ENCODE results near the gene NEU3. TPM values are rescaled to one million over a fixed set of nuclear protein-coding genes. Genes with fewer than 3 reads are reported as not detected.

Gene NEU3
- total and polyA plus RNA-seq, 2 donors (not counting 1 experiment from before 2014, with no cell fraction given) = 17.0 to 17.4 TPM

DNA sequence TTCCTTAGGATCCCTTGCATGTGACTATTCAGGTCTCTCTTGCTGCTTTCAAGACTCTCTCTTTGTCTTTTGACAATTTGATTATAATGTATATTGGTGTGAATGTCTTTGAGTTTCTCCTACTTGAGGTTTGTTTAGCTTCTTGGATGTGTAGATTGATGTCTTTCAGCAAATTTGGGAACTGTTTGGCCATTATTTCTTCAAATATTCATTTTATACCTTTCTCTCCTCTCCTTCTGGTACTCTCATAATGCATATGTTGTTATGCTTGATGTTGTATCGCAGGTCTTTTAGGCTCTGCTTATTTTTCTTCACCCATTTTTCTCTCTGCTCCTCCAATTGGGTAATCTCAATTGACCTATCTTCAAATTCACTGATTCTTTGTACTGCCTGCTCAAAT is 63.7 kb downstream of the NEU3 start:
- Mint-ChIP-seq H3K4me3 (no peak overlapping the region), H3K4me1 (peaks cover 22% of the 10 kb centered on the region), H3K27ac (no peak overlapping the region), H3K9me3 (ENCODE audit: insufficient read depth) (peaks cover 6% of the 10 kb centered on the region), H3K27me3 (peaks cover 3% of the 10 kb centered on the region)
- Histone ChIP-seq H3K4me2 (replicated peaks; ENCODE audit: low read depth, low read length, poor library complexity, severe bottlenecking) (no peak overlapping the region), H3K9ac (ENCODE audit: low read length) (no peak overlapping the region), H3K4me1 (ENCODE audit: control insufficient read depth in 2 of 2, insufficient read depth in 2 of 2, low read length in 2 of 2) (peaks cover 14 to 20% of the 10 kb centered on the region in 2 donors), H3K27ac (ENCODE audit: low read length in 2 of 2) (no peak overlapping the region), H3K36me3 (replicated peaks in 1 of 2; ENCODE audit: control extremely low read depth in 1 of 2, control insufficient read depth in 1 of 2, extremely low read depth in 1 of 2, insufficient read depth in 2 of 2, low read length in 1 of 2) (no peaks in the 10 kb centered on the region), H4K20me1 (ENCODE audit: control insufficient read depth, insufficient read depth, low read length, poor library complexity, severe bottlenecking) (no peaks in the 10 kb centered on the region), H3K79me2 (ENCODE audit: control insufficient read depth, insufficient read depth, low read length) (no peaks in the 10 kb centered on the region), H3K27me3 (replicated peaks in 1 of 4; ENCODE audit: control extremely low read depth in 1 of 4, control insufficient read depth in 3 of 4, insufficient read depth in 4 of 4, low read length in 3 of 4) (no peaks in the 10 kb centered on the region), H3K4me3 (ENCODE audit: control extremely low read depth in 1 of 5, extremely low read depth in 1 of 5, insufficient read depth in 1 of 5, low read depth in 2 of 5, low read length in 4 of 5) (no peak overlapping the region), H3K9me3 (ENCODE audit: control extremely low read depth in 1 of 3, control insufficient read depth in 2 of 3, insufficient read depth in 1 of 3, low read length in 2 of 3) (peaks cover 1 to 7% (median 4%) of the 10 kb centered on the region in 3 donors), H2AFZ (ENCODE audit: insufficient read depth, low read depth, low read length, poor library complexity, severe bottlenecking) (no peak overlapping the region)
- TF ChIP-seq, protein P1, sequence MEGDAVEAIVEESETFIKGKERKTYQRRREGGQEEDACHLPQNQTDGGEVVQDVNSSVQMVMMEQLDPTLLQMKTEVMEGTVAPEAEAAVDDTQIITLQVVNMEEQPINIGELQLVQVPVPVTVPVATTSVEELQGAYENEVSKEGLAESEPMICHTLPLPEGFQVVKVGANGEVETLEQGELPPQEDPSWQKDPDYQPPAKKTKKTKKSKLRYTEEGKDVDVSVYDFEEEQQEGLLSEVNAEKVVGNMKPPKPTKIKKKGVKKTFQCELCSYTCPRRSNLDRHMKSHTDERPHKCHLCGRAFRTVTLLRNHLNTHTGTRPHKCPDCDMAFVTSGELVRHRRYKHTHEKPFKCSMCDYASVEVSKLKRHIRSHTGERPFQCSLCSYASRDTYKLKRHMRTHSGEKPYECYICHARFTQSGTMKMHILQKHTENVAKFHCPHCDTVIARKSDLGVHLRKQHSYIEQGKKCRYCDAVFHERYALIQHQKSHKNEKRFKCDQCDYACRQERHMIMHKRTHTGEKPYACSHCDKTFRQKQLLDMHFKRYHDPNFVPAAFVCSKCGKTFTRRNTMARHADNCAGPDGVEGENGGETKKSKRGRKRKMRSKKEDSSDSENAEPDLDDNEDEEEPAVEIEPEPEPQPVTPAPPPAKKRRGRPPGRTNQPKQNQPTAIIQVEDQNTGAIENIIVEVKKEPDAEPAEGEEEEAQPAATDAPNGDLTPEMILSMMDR (IDR thresholded peaks at IDR 0.05) = no peak
- TF ChIP-seq EZH2 (IDR thresholded peaks at IDR 0.05; ENCODE audit: borderline replicate concordance, insufficient read depth, low read depth, low read length, poor library complexity, severe bottlenecking) = no peak
- no CpG with 5 or more reads among the region's 1 CpG for WGBS (ENCODE audit: insufficient coverage)
- intact Hi-C loops (cut with micrococcal nuclease) = no loop called here
- DNase-seq (no peak), ATAC-seq (ENCODE audit: low read depth) (no peak)
- CTCF ChIA-PET = no interaction called here
- POLR2A ChIA-PET = no interaction called here

GRCh38 chr11:75055511-75055910 is 66.8 kb downstream of the NEU3 start:
- Histone ChIP-seq H3K27ac (ENCODE audit: low read length in 2 of 2) (no peak overlapping the region), H3K27me3 (replicated peaks in 1 of 4; ENCODE audit: control extremely low read depth in 1 of 4, control insufficient read depth in 3 of 4, insufficient read depth in 4 of 4, low read length in 3 of 4) (peaks cover 0 to 8% (median 4%) of the 10 kb centered on the region in 4 experiments), H2AFZ (ENCODE audit: insufficient read depth, low read depth, low read length, poor library complexity, severe bottlenecking) (no peak overlapping the region), H3K4me2 (replicated peaks; ENCODE audit: low read depth, low read length, poor library complexity, severe bottlenecking) (no peak overlapping the region), H4K20me1 (ENCODE audit: control insufficient read depth, insufficient read depth, low read length, poor library complexity, severe bottlenecking) (no peaks in the 10 kb centered on the region), H3K79me2 (ENCODE audit: control insufficient read depth, insufficient read depth, low read length) (no peaks in the 10 kb centered on the region), H3K4me3 (ENCODE audit: control extremely low read depth in 1 of 5, extremely low read depth in 1 of 5, insufficient read depth in 1 of 5, low read depth in 2 of 5, low read length in 4 of 5) (no peak overlapping the region), H3K9ac (ENCODE audit: low read length) (no peak overlapping the region), H3K4me1 (ENCODE audit: control insufficient read depth in 2 of 2, insufficient read depth in 2 of 2, low read length in 2 of 2) (peaks cover under 1 to 6% of the 10 kb centered on the region in 2 donors), H3K36me3 (replicated peaks in 1 of 2; ENCODE audit: control extremely low read depth in 1 of 2, control insufficient read depth in 1 of 2, extremely low read depth in 1 of 2, insufficient read depth in 2 of 2, low read length in 1 of 2) (no peaks in the 10 kb centered on the region), H3K9me3 (ENCODE audit: control extremely low read depth in 1 of 3, control insufficient read depth in 2 of 3, insufficient read depth in 1 of 3, low read length in 2 of 3) (peaks cover 1 to 7% (median 4%) of the 10 kb centered on the region in 3 donors)
- Mint-ChIP-seq H3K9me3 (ENCODE audit: insufficient read depth) (peaks cover 6% of the 10 kb centered on the region), H3K27me3 (peaks cover 15% of the 10 kb centered on the region), H3K27ac (no peak overlapping the region), H3K4me3 (no peak overlapping the region), H3K4me1 (peaks cover 3% of the 10 kb centered on the region)
- ATAC-seq (ENCODE audit: low read depth) (no peak), DNase-seq (no peak)
- no peak for TF ChIP-seq EZH2 (IDR thresholded peaks at IDR 0.05; ENCODE audit: borderline replicate concordance, insufficient read depth, low read depth, low read length, poor library complexity, severe bottlenecking)
- TF ChIP-seq, protein P1 (IDR thresholded peaks at IDR 0.05) = no peak
- CTCF ChIA-PET = no interaction called here
- no CpG with 5 or more reads among the region's 6 CpGs for WGBS (ENCODE audit: insufficient coverage)
- intact Hi-C loops (cut with micrococcal nuclease) = no loop called here
- POLR2A ChIA-PET = no interaction called here

Measured in B cell (primary cell).